ENCODE measurements around the gene RAB29.
A peak's percentile ranks its signal among the peaks of the same experiment; 100 is the strongest.

The RAB29 gene

GRCh38 chr1:205813755-205814058 lies 38.4 kb upstream of the RAB29 start:
- Histone ChIP-seq H3K4me3 (replicated peaks; ENCODE audit: low read depth, low read length) (peak overlapping the region; percentile 55), H3K36me3 (ENCODE audit: control insufficient read depth, insufficient read depth, low read length) (no peaks in the 10 kb centered on the region), H3K27me3 (replicated peaks; ENCODE audit: control insufficient read depth, insufficient read depth, low read length) (no peaks in the 10 kb centered on the region; the same call in 1 of the 2 replicates)
- TF ChIP-seq CTCF (IDR thresholded peaks at IDR 0.05; ENCODE audit: insufficient read depth, low read length, poor library complexity, severe bottlenecking), result no peak
- no peak for DNase-seq (ENCODE audit: extremely low read depth, insufficient read length)

- no peaks in the 10 kb centered on the region for H3K36me3 ChIP-seq (ENCODE audit: control insufficient read depth, insufficient read depth, low read length)
- peak; percentile 78 for DNase-seq (ENCODE audit: extremely low read depth, insufficient read length)
- H3K4me3 ChIP-seq (replicated peaks; ENCODE audit: low read depth, low read length), result peak within 1 kb of the TSS; percentile 55
Observed at GRCh38 chr1:205812878-205813754, 37.8 kb upstream of the RAB29 start, which contains the start of gene SLC41A1. Gene SLC41A1 (minus strand): TSS chr1:205813198. CDS start chr1:205810441, 2,757 bp downstream.

GRCh38 chr1:205812271-205812877 lies 37.1 kb upstream of the RAB29 start:
- DNase-seq (ENCODE audit: extremely low read depth, insufficient read length), result no peak
- peak overlapping the region; percentile 55 for H3K4me3 ChIP-seq (replicated peaks; ENCODE audit: low read depth, low read length)
- TF ChIP-seq CTCF (IDR thresholded peaks at IDR 0.05; ENCODE audit: insufficient read depth, low read length, poor library complexity, severe bottlenecking), result no peak
- H3K27me3 ChIP-seq (replicated peaks; ENCODE audit: control insufficient read depth, insufficient read depth, low read length), result no peaks in the 10 kb centered on the region; the same call in 1 of the 2 replicates
- H3K36me3 ChIP-seq (ENCODE audit: control insufficient read depth, insufficient read depth, low read length), result no peaks in the 10 kb centered on the region

More at GRCh38 chr1:205812878-205813754, 37.8 kb upstream of the RAB29 start, which contains the start of gene SLC41A1:
- H3K27me3 ChIP-seq (replicated peaks; ENCODE audit: control insufficient read depth, insufficient read depth, low read length), result no peaks in the 10 kb centered on the region; the same call in 1 of the 2 replicates
- TF ChIP-seq CTCF (IDR thresholded peaks at IDR 0.05; ENCODE audit: insufficient read depth, low read length, poor library complexity, severe bottlenecking), result no peak

GRCh38 chr1:205811660-205812059 lies 36.4 kb upstream of the RAB29 start:
- no peak for DNase-seq (ENCODE audit: extremely low read depth, insufficient read length)
- TF ChIP-seq CTCF (IDR thresholded peaks at IDR 0.05; ENCODE audit: insufficient read depth, low read length, poor library complexity, severe bottlenecking), result no peak
- Histone ChIP-seq H3K4me3 (replicated peaks; ENCODE audit: low read depth, low read length) (no peak overlapping the region), H3K27me3 (replicated peaks; ENCODE audit: control insufficient read depth, insufficient read depth, low read length) (no peaks in the 10 kb centered on the region; the same call in 1 of the 2 replicates), H3K36me3 (ENCODE audit: control insufficient read depth, insufficient read depth, low read length) (no peaks in the 10 kb centered on the region)

- no peaks in the 10 kb centered on the region for H3K36me3 ChIP-seq (ENCODE audit: control insufficient read depth, insufficient read depth, low read length)
- no peaks in the 10 kb centered on the region for H3K27me3 ChIP-seq (replicated peaks; ENCODE audit: control insufficient read depth, insufficient read depth, low read length)
- H3K4me3 ChIP-seq (replicated peaks; ENCODE audit: low read depth, low read length), result no peak overlapping the region
- no peak for TF ChIP-seq CTCF (IDR thresholded peaks at IDR 0.05; ENCODE audit: insufficient read depth, low read length, poor library complexity, severe bottlenecking)
- no peak for DNase-seq (ENCODE audit: extremely low read depth, insufficient read length)
Observed at GRCh38 chr1:205810448-205811157, 35.3 kb upstream of the RAB29 start.
